NCI-H526 (cell line): Measurements from ENCODE around the gene PLA2R1.
"Not testable (repeated sequence)": the region's sequence is repeated elsewhere in the genome, so short reads cannot be mapped to it uniquely, and the experiment has no call there.

ENCODE experiments used
- DNase-seq, 2 experiments: peaks; one replicate each; lab custom pipeline; 2025; lab: John Stamatoyannopoulos, UW

Gene PLA2R1

DNA sequence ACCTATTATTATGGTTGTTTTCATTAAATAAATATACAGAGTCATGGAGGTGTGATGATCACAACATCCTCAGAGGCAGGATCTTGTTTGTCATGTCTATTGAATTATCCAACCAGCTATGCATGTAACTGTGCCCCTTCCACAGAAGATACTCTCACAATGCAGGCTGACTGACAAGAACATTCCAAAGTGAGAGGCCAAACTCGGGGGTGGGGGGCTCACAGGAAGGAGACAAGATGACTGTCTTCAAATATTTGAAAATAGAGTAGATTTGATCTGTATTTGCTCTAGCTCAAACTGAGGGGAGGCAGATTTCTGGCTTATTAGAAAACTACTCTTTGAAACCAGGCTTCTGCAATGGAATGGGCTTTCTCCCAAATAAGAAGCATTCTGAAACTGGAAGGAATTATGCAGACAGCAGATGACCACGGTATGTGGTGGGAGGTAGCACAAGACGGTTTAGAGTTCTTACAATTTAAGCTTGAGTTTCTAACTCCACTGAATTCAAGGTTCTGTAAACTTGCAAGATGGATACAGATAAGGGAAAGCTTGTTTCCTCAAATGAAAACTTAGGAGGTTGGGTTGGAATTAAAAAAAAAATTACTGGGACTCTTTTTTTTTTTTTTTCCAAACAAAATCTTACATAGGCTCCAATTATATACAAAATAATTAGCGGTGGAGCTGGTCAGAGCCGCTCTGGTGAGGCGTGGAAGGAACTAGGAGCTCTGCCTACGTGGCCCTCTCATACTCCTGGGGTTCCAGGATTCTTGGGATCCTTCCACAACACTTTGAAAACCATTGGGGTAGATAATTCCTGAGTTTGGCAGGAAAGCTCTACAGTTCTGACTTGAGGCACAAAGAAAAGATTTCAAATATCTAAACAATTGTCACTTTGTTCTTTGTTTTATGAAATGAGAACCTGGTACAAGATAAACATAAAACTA, 79.3 kb downstream of the PLA2R1 start:
- no peak for DNase-seq

- DNase-seq, result no peak
These were observed 80.1 kb downstream of the PLA2R1 start for GRCh38 chr2:159982270-159982669.

DNA sequence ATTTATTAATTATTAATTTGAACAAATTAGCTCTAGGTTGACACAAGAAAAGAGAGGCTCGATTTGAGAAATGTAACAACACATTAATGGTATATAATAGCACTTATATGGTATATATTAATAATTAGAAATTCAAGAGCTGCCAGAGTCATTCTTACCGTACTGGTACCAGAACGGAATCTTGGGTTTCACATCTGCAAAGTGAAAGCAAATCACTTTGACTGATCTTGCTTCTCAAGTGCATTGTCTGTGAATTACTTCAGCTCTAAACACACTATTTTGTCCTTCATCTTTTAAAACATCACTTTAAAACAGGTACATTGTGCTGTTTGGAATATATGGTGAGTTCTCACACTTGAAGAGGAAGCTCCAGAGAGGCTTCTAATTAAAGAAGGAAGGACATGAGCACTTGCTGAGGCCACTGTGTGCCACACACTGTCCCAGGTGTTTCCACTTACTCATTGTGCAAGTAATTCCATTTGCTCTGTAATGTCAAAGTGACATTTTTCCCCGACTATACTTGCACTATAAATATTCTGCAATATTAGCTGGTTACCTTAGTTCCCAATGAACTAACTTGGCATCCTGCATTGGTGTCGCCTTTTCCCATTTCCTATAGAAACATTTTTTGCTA, 85.8 kb downstream of the PLA2R1 start:
- no peak for DNase-seq

DNA sequence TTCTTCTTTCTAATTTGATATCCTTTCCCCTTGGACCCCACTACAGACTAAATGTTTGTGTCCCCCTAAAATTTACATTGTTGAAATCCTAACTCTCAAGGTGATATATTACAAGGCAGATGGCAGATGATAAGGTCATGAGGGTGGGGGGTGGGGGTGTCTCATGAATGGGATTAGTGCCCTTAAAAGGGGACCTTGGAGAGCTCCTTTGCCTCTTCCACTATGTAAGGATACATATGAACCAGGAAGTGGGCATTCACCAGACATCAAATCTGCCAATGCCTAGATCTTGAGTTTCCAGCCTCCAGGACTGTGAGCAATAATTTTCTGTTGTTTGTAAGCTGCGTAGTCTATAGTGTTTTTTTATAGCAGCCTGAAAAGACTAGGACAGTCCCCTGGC, 89.1 kb downstream of the PLA2R1 start:
- no peak for DNase-seq

DNA sequence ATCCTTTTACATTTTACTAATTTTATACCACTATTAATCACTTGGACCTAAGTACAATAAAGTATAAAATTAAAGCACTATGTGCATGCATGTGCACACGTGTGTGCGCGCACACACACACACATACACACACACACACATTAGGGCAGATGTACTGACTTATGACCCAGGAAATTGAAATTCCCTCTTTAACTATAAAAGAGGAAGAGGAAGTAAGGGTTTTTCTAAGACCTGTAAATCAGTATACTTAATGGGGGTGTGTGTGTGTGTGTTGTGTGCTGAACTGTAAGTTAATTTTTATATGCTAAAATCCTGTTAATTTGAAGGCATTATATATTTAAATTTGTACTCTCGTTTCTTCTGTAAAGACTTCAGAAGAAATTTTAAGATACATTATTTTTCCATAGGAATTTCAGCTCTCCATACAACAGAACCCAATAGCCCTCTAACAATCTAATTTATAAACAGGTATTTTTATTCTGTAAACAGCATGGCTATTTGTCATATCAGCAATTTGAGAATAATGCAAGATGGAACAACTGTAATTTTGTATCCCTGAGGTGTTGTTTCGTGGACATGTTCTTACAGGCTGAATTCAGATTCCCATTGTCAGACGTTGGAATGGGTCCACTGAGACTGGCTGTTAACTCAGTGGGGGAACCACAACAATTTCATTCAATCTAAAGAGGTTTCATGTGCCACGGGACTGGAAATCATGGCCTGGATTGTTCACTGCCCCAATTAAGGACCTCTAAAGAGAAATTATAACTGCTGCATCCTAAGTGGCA, 90.9 kb downstream of the PLA2R1 start:
- DNase-seq, result no peak

- DNase-seq, result not testable (repeated sequence)
These were observed 91.9 kb downstream of the PLA2R1 start for GRCh38 chr2:159970548-159970947.

- peak; percentile 32 to 75 for DNase-seq
These were observed 94.0 kb downstream of the PLA2R1 start for GRCh38 chr2:159968279-159968900.

GRCh38 chr2:159963700-159964099, 98.7 kb downstream of the PLA2R1 start:
- DNase-seq, result no peak

- DNase-seq, result not testable (repeated sequence)
These were observed 99.9 kb downstream of the PLA2R1 start for GRCh38 chr2:159962513-159962912.

- no peak for DNase-seq
These were observed 101.0 kb downstream of the PLA2R1 start for GRCh38 chr2:159961451-159961850.

DNA sequence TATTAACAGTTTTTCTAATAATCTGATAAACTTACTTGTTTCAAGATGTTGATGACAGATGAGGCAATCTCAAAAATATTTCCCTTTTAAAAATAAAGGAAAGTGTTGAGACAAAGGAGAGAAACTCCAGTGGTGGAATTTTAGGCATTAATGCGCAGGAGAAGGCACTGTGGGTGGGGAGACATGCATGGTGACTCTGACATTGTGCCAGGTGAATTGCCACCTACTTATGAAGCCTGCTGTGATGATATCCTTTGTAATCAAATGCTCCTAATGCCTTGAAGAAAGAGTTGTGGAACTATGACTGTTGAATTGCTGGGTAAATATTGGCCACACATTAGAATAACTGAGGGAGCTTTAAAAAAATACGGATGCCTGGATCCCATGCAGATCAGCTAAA, 101.4 kb downstream of the PLA2R1 start:
- DNase-seq, result no peak

DNA sequence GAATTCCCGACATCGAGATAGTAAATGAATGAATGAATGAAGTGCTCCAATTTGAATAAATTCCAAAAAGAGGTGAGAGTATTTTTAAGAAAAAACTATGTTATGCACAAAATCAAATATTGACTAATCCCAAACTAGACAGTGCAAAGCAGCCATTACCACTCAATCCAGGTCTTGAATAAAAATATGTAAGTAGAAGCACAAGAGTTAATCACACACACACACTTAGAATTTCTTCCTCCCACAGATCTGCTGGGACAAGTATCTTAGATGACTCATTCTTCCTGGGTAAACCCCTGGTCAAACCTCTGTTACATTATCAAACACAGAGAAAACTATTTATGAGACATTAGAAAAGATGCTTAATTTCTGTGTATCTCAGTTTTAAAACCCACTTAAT, 102.0 kb downstream of the PLA2R1 start:
- no peak for DNase-seq

GRCh38 chr2:159959136-159959535, 103.3 kb downstream of the PLA2R1 start:
- DNase-seq, result no peak

DNA sequence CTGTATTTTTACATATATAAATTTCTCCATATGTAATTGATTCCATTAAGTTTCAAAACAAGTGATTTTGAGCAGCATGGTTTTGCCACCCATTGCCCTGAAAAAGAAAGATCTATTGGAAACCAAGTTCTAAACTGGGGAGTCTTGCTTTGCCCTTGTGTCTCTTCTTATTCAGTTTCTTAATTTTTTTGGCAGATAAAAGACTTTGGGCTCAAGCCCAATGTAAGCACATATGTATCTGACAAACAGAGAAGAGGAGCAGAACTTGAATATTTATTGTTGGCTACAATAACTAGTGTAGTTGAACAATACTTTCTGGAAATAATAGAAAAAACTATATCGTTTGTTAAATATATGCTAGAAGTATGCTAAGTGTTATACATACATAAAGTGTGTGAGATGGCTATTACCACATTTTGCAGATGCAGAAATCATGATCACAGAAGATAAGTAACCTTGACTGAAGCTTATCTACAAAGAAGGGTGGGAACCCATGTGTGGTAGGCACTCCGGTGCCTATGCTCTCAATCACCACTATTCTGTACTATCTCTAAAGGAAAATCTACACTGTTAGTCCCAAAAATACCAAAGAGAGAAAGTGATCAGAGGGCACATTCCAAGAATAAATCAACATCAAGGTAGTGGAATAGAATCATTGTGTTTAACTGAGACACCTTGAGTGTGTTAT, 109.1 kb downstream of the PLA2R1 start:
- DNase-seq, result no peak

GRCh38 chr2:159946326-159946999, 116.0 kb downstream of the PLA2R1 start:
- no peak for DNase-seq

GRCh38 chr2:159944874-159945273, 117.5 kb downstream of the PLA2R1 start:
- DNase-seq, result no peak

DNA sequence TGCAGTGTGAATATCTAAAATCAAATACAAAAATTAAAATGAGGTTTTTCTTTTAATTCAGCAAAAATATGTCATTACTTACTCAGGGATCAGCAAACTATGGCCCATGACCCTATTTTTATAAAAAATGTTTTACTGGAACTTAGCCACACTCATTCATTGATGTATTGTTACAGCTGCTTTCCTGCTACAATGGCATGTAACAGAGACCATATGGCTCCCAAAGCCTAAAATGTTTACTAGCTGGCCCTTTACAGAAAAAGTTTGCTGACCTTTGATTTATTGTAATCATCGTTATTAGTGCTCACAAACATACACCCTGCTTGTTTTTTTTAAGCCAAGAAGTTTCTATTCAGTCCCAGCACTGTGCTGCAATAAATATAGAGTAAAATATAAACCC, 120.3 kb downstream of the PLA2R1 start:
- no peak for DNase-seq

DNA sequence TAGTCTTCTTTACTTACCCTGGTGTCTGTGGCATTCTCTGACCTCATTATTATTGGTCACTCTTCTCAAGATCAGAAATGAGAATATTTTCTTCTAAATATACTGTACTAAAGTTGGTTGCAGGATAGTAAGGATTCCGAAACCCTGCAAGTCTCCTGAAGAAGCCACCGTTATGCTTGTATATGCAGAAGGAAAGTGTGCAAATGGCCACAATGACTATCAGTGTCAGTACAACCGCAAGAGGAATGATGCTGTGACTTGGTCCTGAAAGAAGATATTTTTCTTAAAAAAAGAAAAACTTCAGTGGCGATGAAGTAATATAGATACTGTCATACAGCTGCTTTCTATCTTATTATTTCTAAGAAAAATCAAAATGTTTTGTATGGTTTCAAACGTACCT, 120.7 kb downstream of the PLA2R1 start:
- DNase-seq, result no peak

DNA sequence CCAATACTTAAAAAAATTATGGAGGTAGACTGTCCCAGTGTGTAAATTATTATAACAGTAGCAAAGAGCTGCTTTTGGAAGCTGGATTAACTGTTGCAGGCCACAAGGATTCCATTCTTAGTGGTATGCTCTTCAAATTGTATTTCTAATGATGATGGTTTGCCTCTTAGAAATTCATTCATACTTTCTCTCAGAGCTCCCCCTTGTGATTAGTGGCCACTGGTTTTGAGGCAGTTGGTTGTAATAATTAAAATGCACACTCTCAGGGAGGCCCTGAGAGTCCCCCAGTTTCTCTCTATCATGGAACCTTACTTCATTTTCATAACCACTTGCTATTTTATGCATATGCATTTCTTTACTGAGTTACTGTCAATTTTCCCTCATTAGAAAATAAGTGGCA, 122.5 kb downstream of the PLA2R1 start:
- peak in 1 of 2 experiments; percentile 41 for DNase-seq

DNA sequence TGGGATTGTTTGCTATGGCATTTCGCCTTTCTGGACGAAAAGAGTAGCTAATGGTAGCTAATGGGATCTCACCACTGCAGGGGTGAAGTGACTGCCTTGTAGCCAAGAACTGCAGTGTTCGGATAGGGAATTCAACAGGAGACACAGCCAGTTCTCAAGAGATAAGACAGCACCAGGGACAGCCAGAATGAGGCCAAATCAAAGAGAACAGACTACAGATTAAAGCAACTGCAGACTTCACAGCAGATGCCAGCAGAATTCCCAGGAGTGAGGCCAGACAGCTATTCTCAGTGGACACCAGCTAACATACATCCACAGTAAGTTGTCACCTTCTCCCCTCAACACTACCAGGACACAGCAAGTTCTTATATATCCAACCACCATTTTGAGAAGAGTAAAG, 124.0 kb downstream of the PLA2R1 start:
- no peak for DNase-seq

- DNase-seq, result no peak
These were observed 125.9 kb downstream of the PLA2R1 start for GRCh38 chr2:159936471-159936870.
